ENCODE measurements around the gene WFDC5. TPM values are rescaled to one million over a fixed set of nuclear protein-coding genes. Genes with fewer than 3 reads are reported as not detected.
"Not testable (repeated sequence)": the region's sequence is repeated elsewhere in the genome, so short reads cannot be mapped to it uniquely, and the experiment has no call there.

The WFDC5 gene
- polyA plus RNA-seq, 2 donors, result 4.5 to 6.4 TPM

- WGBS, 2 donors, result 83 to 90% methylated on average over 3 of the region's 3 CpGs
- no peak overlapping the region for H3K27ac ChIP-seq (ENCODE audit: low read depth in 2 of 2, low read length in 1 of 2)
- H3K36me3 ChIP-seq (ENCODE audit: control insufficient read depth in 2 of 2, insufficient read depth in 2 of 2, low read length in 1 of 2), result no peaks in the 10 kb centered on the region
- H3K4me3 ChIP-seq (ENCODE audit: low read depth in 1 of 2, low read length in 2 of 2), result no peak overlapping the region
- no peaks in the 10 kb centered on the region for H3K27me3 ChIP-seq (ENCODE audit: control insufficient read depth in 1 of 2, insufficient read depth in 2 of 2, low read length in 2 of 2)
- no peaks in the 10 kb centered on the region for H3K4me1 ChIP-seq (ENCODE audit: control insufficient read depth in 2 of 2, insufficient read depth in 2 of 2, low read length in 1 of 2)
- no peaks in the 10 kb centered on the region for H3K9me3 ChIP-seq (ENCODE audit: control insufficient read depth in 2 of 2, insufficient read depth in 1 of 2, low read depth in 1 of 2, low read length in 1 of 2)
Observed at GRCh38 chr20:45149062-45149461, 34.1 kb upstream of the WFDC5 start.

GRCh38 chr20:45140836-45141235 is 25.9 kb upstream of the WFDC5 start:
- Histone ChIP-seq H3K27ac (ENCODE audit: low read depth in 2 of 2, low read length in 1 of 2) (no peak overlapping the region), H3K4me3 (ENCODE audit: low read depth in 1 of 2, low read length in 2 of 2) (no peak overlapping the region), H3K9me3 (ENCODE audit: control insufficient read depth in 2 of 2, insufficient read depth in 1 of 2, low read depth in 1 of 2, low read length in 1 of 2) (no peaks in the 10 kb centered on the region), H3K27me3 (ENCODE audit: control insufficient read depth in 1 of 2, insufficient read depth in 2 of 2, low read length in 2 of 2) (no peaks in the 10 kb centered on the region), H3K4me1 (ENCODE audit: control insufficient read depth in 2 of 2, insufficient read depth in 2 of 2, low read length in 1 of 2) (peaks cover 0 to 3% of the 10 kb centered on the region in 2 donors), H3K36me3 (ENCODE audit: control insufficient read depth in 2 of 2, insufficient read depth in 2 of 2, low read length in 1 of 2) (no peaks in the 10 kb centered on the region)
- 74 to 75% methylated on average over 4 of the region's 4 CpGs for WGBS, 2 donors

GRCh38 chr20:45139733-45140375 is 24.9 kb upstream of the WFDC5 start:
- not testable (repeated sequence) for H3K9me3 ChIP-seq (ENCODE audit: control insufficient read depth in 2 of 2, insufficient read depth in 1 of 2, low read depth in 1 of 2, low read length in 1 of 2); H3K36me3 ChIP-seq (ENCODE audit: control insufficient read depth in 2 of 2, insufficient read depth in 2 of 2, low read length in 1 of 2); H3K27me3 ChIP-seq (ENCODE audit: control insufficient read depth in 1 of 2, insufficient read depth in 2 of 2, low read length in 2 of 2); H3K4me3 ChIP-seq (ENCODE audit: low read depth in 1 of 2, low read length in 2 of 2); H3K27ac ChIP-seq (ENCODE audit: low read depth in 2 of 2, low read length in 1 of 2); H3K4me1 ChIP-seq (ENCODE audit: control insufficient read depth in 2 of 2, insufficient read depth in 2 of 2, low read length in 1 of 2)
- 90 to 92% methylated on average over 5 of the region's 5 CpGs for WGBS, 2 donors

GRCh38 chr20:45138561-45139300 is 23.8 kb upstream of the WFDC5 start:
- no peaks in the 10 kb centered on the region for H3K27me3 ChIP-seq (ENCODE audit: control insufficient read depth in 1 of 2, insufficient read depth in 2 of 2, low read length in 2 of 2)
- WGBS, 2 donors, result 31 to 33% methylated on average over 20 of the region's 20 CpGs
- H3K9me3 ChIP-seq (ENCODE audit: control insufficient read depth in 2 of 2, insufficient read depth in 1 of 2, low read depth in 1 of 2, low read length in 1 of 2), result peaks cover 0 to 3% of the 10 kb centered on the region in 2 donors
- H3K36me3 ChIP-seq (ENCODE audit: control insufficient read depth in 2 of 2, insufficient read depth in 2 of 2, low read length in 1 of 2), result no peaks in the 10 kb centered on the region
- H3K4me1 ChIP-seq (ENCODE audit: control insufficient read depth in 2 of 2, insufficient read depth in 2 of 2, low read length in 1 of 2), result peaks cover 0 to 3% of the 10 kb centered on the region in 2 donors
- H3K4me3 ChIP-seq (ENCODE audit: low read depth in 1 of 2, low read length in 2 of 2), result no peak overlapping the region
- peak overlapping the region in 1 of 2 donors; percentile 6 for H3K27ac ChIP-seq (ENCODE audit: low read depth in 2 of 2, low read length in 1 of 2)

- H3K27ac ChIP-seq (ENCODE audit: low read depth in 2 of 2, low read length in 1 of 2), result no peak overlapping the region
- no peaks in the 10 kb centered on the region for H3K27me3 ChIP-seq (ENCODE audit: control insufficient read depth in 1 of 2, insufficient read depth in 2 of 2, low read length in 2 of 2)
- peaks cover 0 to 3% of the 10 kb centered on the region in 2 donors for H3K9me3 ChIP-seq (ENCODE audit: control insufficient read depth in 2 of 2, insufficient read depth in 1 of 2, low read depth in 1 of 2, low read length in 1 of 2)
- WGBS, 2 donors, result 70 to 73% methylated on average over 2 of the region's 2 CpGs
- no peaks in the 10 kb centered on the region for H3K36me3 ChIP-seq (ENCODE audit: control insufficient read depth in 2 of 2, insufficient read depth in 2 of 2, low read length in 1 of 2)
- H3K4me3 ChIP-seq (ENCODE audit: low read depth in 1 of 2, low read length in 2 of 2), result no peak overlapping the region
- peaks cover 0 to 3% of the 10 kb centered on the region in 2 donors for H3K4me1 ChIP-seq (ENCODE audit: control insufficient read depth in 2 of 2, insufficient read depth in 2 of 2, low read length in 1 of 2)
Observed at GRCh38 chr20:45136911-45137310, 21.9 kb upstream of the WFDC5 start.

- Histone ChIP-seq H3K4me3 (ENCODE audit: low read depth in 1 of 2, low read length in 2 of 2) (no peak overlapping the region), H3K4me1 (ENCODE audit: control insufficient read depth in 2 of 2, insufficient read depth in 2 of 2, low read length in 1 of 2) (no peaks in the 10 kb centered on the region), H3K27me3 (ENCODE audit: control insufficient read depth in 1 of 2, insufficient read depth in 2 of 2, low read length in 2 of 2) (no peaks in the 10 kb centered on the region), H3K27ac (ENCODE audit: low read depth in 2 of 2, low read length in 1 of 2) (no peak overlapping the region), H3K36me3 (ENCODE audit: control insufficient read depth in 2 of 2, insufficient read depth in 2 of 2, low read length in 1 of 2) (no peaks in the 10 kb centered on the region), H3K9me3 (ENCODE audit: control insufficient read depth in 2 of 2, insufficient read depth in 1 of 2, low read depth in 1 of 2, low read length in 1 of 2) (no peaks in the 10 kb centered on the region)
- 45 to 47% methylated on average over 2 of the region's 2 CpGs for WGBS, 2 donors
Observed at GRCh38 chr20:45128099-45128498, 13.1 kb upstream of the WFDC5 start.

GRCh38 chr20:45124365-45124764 is 9.4 kb upstream of the WFDC5 start, which contains the start of gene WFDC12:
WFDC12 (minus strand) TSS chr20:45124465; CDS start chr20:45124447, 18 bp downstream.
- Histone ChIP-seq H3K4me3 (ENCODE audit: low read depth in 1 of 2, low read length in 2 of 2) (no peak within 1 kb of the TSS), H3K27me3 (ENCODE audit: control insufficient read depth in 1 of 2, insufficient read depth in 2 of 2, low read length in 2 of 2) (no peaks in the 10 kb centered on the region)
- WGBS, 2 donors, result 88% methylated on average over 6 of the region's 6 CpGs

GRCh38 chr20:45121388-45121787 is 6.4 kb upstream of the WFDC5 start:
- Histone ChIP-seq H3K4me3 (ENCODE audit: low read depth in 1 of 2, low read length in 2 of 2) (no peak overlapping the region), H3K27ac (ENCODE audit: low read depth in 2 of 2, low read length in 1 of 2) (no peak overlapping the region), H3K9me3 (ENCODE audit: control insufficient read depth in 2 of 2, insufficient read depth in 1 of 2, low read depth in 1 of 2, low read length in 1 of 2) (no peaks in the 10 kb centered on the region), H3K27me3 (ENCODE audit: control insufficient read depth in 1 of 2, insufficient read depth in 2 of 2, low read length in 2 of 2) (no peaks in the 10 kb centered on the region), H3K36me3 (ENCODE audit: control insufficient read depth in 2 of 2, insufficient read depth in 2 of 2, low read length in 1 of 2) (no peaks in the 10 kb centered on the region), H3K4me1 (ENCODE audit: control insufficient read depth in 2 of 2, insufficient read depth in 2 of 2, low read length in 1 of 2) (no peaks in the 10 kb centered on the region)
- 89 to 92% methylated on average over 2 of the region's 2 CpGs for WGBS, 2 donors

More at GRCh38 chr20:45124365-45124764, 9.4 kb upstream of the WFDC5 start, which contains the start of gene WFDC12:
- H3K27ac ChIP-seq (ENCODE audit: low read depth in 2 of 2, low read length in 1 of 2), result no peak within 1 kb of the TSS
- no peaks in the 10 kb centered on the region for H3K36me3 ChIP-seq (ENCODE audit: control insufficient read depth in 2 of 2, insufficient read depth in 2 of 2, low read length in 1 of 2)
- H3K4me1 ChIP-seq (ENCODE audit: control insufficient read depth in 2 of 2, insufficient read depth in 2 of 2, low read length in 1 of 2), result no peaks in the 10 kb centered on the region
- H3K9me3 ChIP-seq (ENCODE audit: control insufficient read depth in 2 of 2, insufficient read depth in 1 of 2, low read depth in 1 of 2, low read length in 1 of 2), result no peaks in the 10 kb centered on the region

GRCh38 chr20:45119556-45120266 is 4.7 kb upstream of the WFDC5 start:
- 82 to 86% methylated on average over 2 of the region's 2 CpGs for WGBS, 2 donors
- Histone ChIP-seq H3K4me1 (ENCODE audit: control insufficient read depth in 2 of 2, insufficient read depth in 2 of 2, low read length in 1 of 2) (peaks cover 0 to 2% of the 10 kb centered on the region in 2 donors), H3K27ac (ENCODE audit: low read depth in 2 of 2, low read length in 1 of 2) (no peak overlapping the region), H3K36me3 (ENCODE audit: control insufficient read depth in 2 of 2, insufficient read depth in 2 of 2, low read length in 1 of 2) (no peaks in the 10 kb centered on the region), H3K9me3 (ENCODE audit: control insufficient read depth in 2 of 2, insufficient read depth in 1 of 2, low read depth in 1 of 2, low read length in 1 of 2) (no peaks in the 10 kb centered on the region), H3K4me3 (ENCODE audit: low read depth in 1 of 2, low read length in 2 of 2) (no peak overlapping the region), H3K27me3 (ENCODE audit: control insufficient read depth in 1 of 2, insufficient read depth in 2 of 2, low read length in 2 of 2) (no peaks in the 10 kb centered on the region)
